PC-3 (cell line): Measurements from ENCODE around the gene HERPUD1. TPM values are rescaled to one million over a fixed set of nuclear protein-coding genes. Genes with fewer than 3 reads are reported as not detected.

Experiments
- ATAC-seq: fragments of 200-7000 bp; cut with Tn5 transposase; 2 replicates; pipeline ENCODE4 v1.9.1; 2020; ENCODE audit warnings: mild to moderate bottlenecking, moderate library complexity
- BruUV-seq: library from RNA; stranded (reverse); fragments of 400-500 nt; replicated peaks from 2 replicates; lab custom pipeline; 2021; lab: Mats Ljungman, UMichigan
- CTCF ChIA-PET: fragments of 300-600 bp; sonication (Branson Sonifier 250); formaldehyde crosslinking; loops from one replicate; lab custom pipeline; 2022; ENCODE audit warnings: antibody characterized with exemption; lab: Charles Lee
- POLR2A ChIA-PET: fragments of 300-600 bp; sonication (Branson Sonifier 250); formaldehyde crosslinking; loops from one replicate; lab custom pipeline; 2022; ENCODE audit warnings: antibody characterized with exemption; ENCODE audit not compliant: unreplicated experiment; lab: Charles Lee
- DNase-seq: peaks from one replicate; pipeline ENCODE4 v3.0.0-alpha.2; 2015
- H2AFZ ChIP-seq: fragments of 300-600 bp; sonication (generic); 2 replicates; pipeline ENCODE4 v1.6.0; 2016; ENCODE audit warnings: antibody characterized with exemption, low read length
- H3F3A ChIP-seq: fragments of 300-600 bp; sonication (generic); one replicate; pipeline ENCODE4 v1.6.0; 2017; ENCODE audit warnings: antibody characterized with exemption, low read length, control low read depth, mild to moderate bottlenecking; ENCODE audit not compliant: unreplicated experiment
- H3K27ac ChIP-seq: fragments of 300-600 bp; sonication (generic); 2 replicates; pipeline ENCODE4 v1.5.1; 2016; ENCODE audit warnings: mild to moderate bottlenecking, low read length
- H3K27me3 ChIP-seq: fragments of 300-600 bp; sonication (generic); 2 replicates; pipeline ENCODE4 v1.6.1; 2016; ENCODE audit warnings: low read length, mixed read lengths
- H3K36me3 ChIP-seq: fragments of 300-600 bp; sonication (generic); 2 replicates; pipeline ENCODE4 v1.6.1; 2016; ENCODE audit warnings: low read depth, mixed run types, low read length, mixed read lengths
- H3K4me1 ChIP-seq: fragments of 300-600 bp; sonication (generic); 2 replicates; pipeline ENCODE4 v1.5.1; 2016; ENCODE audit warnings: low read length; ENCODE audit not compliant: insufficient read depth
- H3K4me2 ChIP-seq: fragments of 300-600 bp; sonication (generic); 2 replicates; pipeline ENCODE4 v1.6.0; 2016; ENCODE audit warnings: low read length
- H3K4me3 ChIP-seq: fragments of 300-600 bp; sonication (generic); 2 replicates; pipeline ENCODE4 v1.5.1; 2016; ENCODE audit warnings: mild to moderate bottlenecking, low read length, mixed read lengths
- H3K79me2 ChIP-seq: fragments of 300-600 bp; sonication (generic); 2 replicates; pipeline ENCODE4 v1.6.1; 2017; ENCODE audit warnings: low read length, mixed read lengths
- H3K9ac ChIP-seq: fragments of 300-600 bp; sonication (generic); 2 replicates; pipeline ENCODE4 v1.6.0; 2016; ENCODE audit warnings: mild to moderate bottlenecking, low read length
- H3K9me2 ChIP-seq: fragments of 300-600 bp; sonication (generic); replicated peaks from 2 replicates; pipeline ENCODE4 v1.6.1; 2016; ENCODE audit warnings: mixed run types, low read length, mixed read lengths
- H3K9me3 ChIP-seq: fragments of 300-600 bp; sonication (generic); 2 replicates; pipeline ENCODE4 v1.6.1; 2016; ENCODE audit warnings: low read length, mixed read lengths
- H4K20me1 ChIP-seq: fragments of 300-600 bp; sonication (generic); 2 replicates; pipeline ENCODE4 v1.6.1; 2016; ENCODE audit warnings: low read length, mixed read lengths
- CTCF ChIP-seq: fragments of 300-600 bp; sonication (generic); conservative IDR thresholded peaks from 2 replicates; pipeline ENCODE4 v1.5.1; 2017; ENCODE audit warnings: antibody characterized with exemption, low read depth, mild to moderate bottlenecking, low read length
- EZH2 ChIP-seq: fragments of 300-600 bp; sonication (generic); IDR thresholded peaks from one replicate; pipeline ENCODE4 v1.6.1; 2017; ENCODE audit warnings: antibody characterized with exemption, mild to moderate bottlenecking, low read length; ENCODE audit not compliant: unreplicated experiment
- EZH2phosphoT487 ChIP-seq: fragments of 300-600 bp; sonication (generic); IDR thresholded peaks from 2 replicates; pipeline ENCODE4 v1.6.1; 2018; ENCODE audit warnings: mild to moderate bottlenecking, antibody characterized with exemption, low read length, borderline replicate concordance
- intact Hi-C: fragments of 100-400 bp; cut with micrococcal nuclease; formaldehyde crosslinking; loops from 2 replicates; pipeline ENCODE4 v1.9.0; 2023
- total RNA-seq: library from RNA; depleted of rRNA; stranded (reverse); fragments of >200 nt; gene quantifications from 2 replicates; pipeline ENCODE4 v1.2.3, GENCODE V29; 2014

Gene HERPUD1
- total RNA-seq, 1 experiment from 2014 or later, result 54.9 TPM

GRCh38 chr16:56886296-56886695 is 45.6 kb upstream of the HERPUD1 start:
- Histone ChIP-seq H3K36me3 (no peaks in the 10 kb centered on the region), H4K20me1 (no peaks in the 10 kb centered on the region), H2AFZ (no peak overlapping the region), H3K79me2 (no peaks in the 10 kb centered on the region), H3K9me2 (no peaks in the 10 kb centered on the region), H3K27me3 (no peaks in the 10 kb centered on the region), H3K27ac (no peak overlapping the region), H3K4me2 (no peak overlapping the region), H3K4me3 (no peak overlapping the region), H3K9me3 (no peaks in the 10 kb centered on the region), H3F3A (no peaks in the 10 kb centered on the region), H3K9ac (no peak overlapping the region), H3K4me1 (no peaks in the 10 kb centered on the region)
- ChIA-PET POLR2A (no interaction called here), CTCF (no interaction called here)
- DNase-seq, result no peak
- intact Hi-C loops, result no loop called here
- BruUV-seq, result no TSS peak
- ATAC-seq, result no peak
- TF ChIP-seq EZH2phosphoT487, result no peak
- no peak for TF ChIP-seq EZH2
- no peak for TF ChIP-seq CTCF

GRCh38 chr16:56886826-56887225 is 45.1 kb upstream of the HERPUD1 start:
- Histone ChIP-seq H3K79me2 (no peaks in the 10 kb centered on the region), H3K27me3 (no peaks in the 10 kb centered on the region), H3F3A (no peaks in the 10 kb centered on the region), H3K9ac (no peak overlapping the region), H3K27ac (no peak overlapping the region), H3K9me3 (no peaks in the 10 kb centered on the region), H4K20me1 (no peaks in the 10 kb centered on the region), H3K36me3 (no peaks in the 10 kb centered on the region), H3K4me2 (no peak overlapping the region), H3K4me3 (no peak overlapping the region), H3K4me1 (no peaks in the 10 kb centered on the region), H2AFZ (no peak overlapping the region), H3K9me2 (no peaks in the 10 kb centered on the region)
- ChIA-PET POLR2A (no interaction called here), CTCF (no interaction called here)
- no peak for ATAC-seq
- TF ChIP-seq EZH2 (no peak), CTCF (no peak), EZH2phosphoT487 (no peak)
- no peak for DNase-seq
- no TSS peak for BruUV-seq
- intact Hi-C loops, result no loop called here

- H3F3A ChIP-seq, result no peaks in the 10 kb centered on the region
- no peaks in the 10 kb centered on the region for H3K9me2 ChIP-seq
- DNase-seq (no peak), ATAC-seq (no peak)
- no peaks in the 10 kb centered on the region for H3K27me3 ChIP-seq
- no peak overlapping the region for H2AFZ ChIP-seq
- H3K9me3 ChIP-seq, result no peaks in the 10 kb centered on the region
- no peaks in the 10 kb centered on the region for H3K36me3 ChIP-seq
- H3K4me2 ChIP-seq, result no peak overlapping the region
- H3K79me2 ChIP-seq, result no peaks in the 10 kb centered on the region
- TF ChIP-seq CTCF (no peak), EZH2 (no peak), EZH2phosphoT487 (no peak)
- BruUV-seq, result no TSS peak
- H3K27ac ChIP-seq, result no peak overlapping the region
- H3K4me3 ChIP-seq, result no peak overlapping the region
- no peaks in the 10 kb centered on the region for H3K4me1 ChIP-seq
- CTCF ChIA-PET, result no interaction called here
- POLR2A ChIA-PET, result no interaction called here
- no peak overlapping the region for H3K9ac ChIP-seq
- no peaks in the 10 kb centered on the region for H4K20me1 ChIP-seq
- intact Hi-C loops, result no loop called here
Measured at GRCh38 chr16:56888806-56889205, 43.1 kb upstream of the HERPUD1 start.
